A204.1 (cell line): ENCODE data around the gene ANK3.
"Not testable (repeated sequence)": the region's sequence is repeated elsewhere in the genome, so short reads cannot be mapped to it uniquely, and the experiment has no call there.

Source experiments
- FAIRE-seq: peaks from 2 replicates; lab custom pipeline; 2012; peaks lifted over from hg19 to GRCh38; lab: Jason Lieb, UNC

The ANK3 gene

DNA sequence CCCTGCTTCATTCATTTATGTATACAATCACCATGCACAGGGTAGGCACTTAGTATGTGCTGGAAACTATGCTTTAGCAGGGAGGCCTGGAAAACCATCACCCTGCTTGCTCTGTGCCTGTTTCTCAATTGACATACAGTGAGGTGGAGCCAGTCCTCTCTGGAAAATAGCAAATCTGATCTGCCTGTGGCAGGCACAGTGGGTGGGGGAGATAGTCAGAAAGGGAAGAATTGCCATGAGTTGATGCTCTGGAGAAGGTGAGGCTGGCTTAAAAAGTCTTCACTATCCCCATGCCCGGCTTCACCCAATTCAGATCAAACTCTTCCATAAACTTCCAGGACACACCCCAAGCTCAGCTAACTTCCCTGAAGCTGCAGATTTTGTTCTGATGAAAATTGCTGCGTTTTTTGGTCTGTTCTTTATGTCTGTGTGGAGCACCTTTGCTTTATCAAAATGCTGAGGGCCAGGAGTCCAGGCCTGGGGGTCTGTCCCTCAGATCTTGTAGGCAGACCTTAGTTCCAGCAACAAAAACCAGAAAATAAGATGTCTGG, 84.8 kb downstream of the ANK3 start:
- FAIRE-seq: no peak

DNA sequence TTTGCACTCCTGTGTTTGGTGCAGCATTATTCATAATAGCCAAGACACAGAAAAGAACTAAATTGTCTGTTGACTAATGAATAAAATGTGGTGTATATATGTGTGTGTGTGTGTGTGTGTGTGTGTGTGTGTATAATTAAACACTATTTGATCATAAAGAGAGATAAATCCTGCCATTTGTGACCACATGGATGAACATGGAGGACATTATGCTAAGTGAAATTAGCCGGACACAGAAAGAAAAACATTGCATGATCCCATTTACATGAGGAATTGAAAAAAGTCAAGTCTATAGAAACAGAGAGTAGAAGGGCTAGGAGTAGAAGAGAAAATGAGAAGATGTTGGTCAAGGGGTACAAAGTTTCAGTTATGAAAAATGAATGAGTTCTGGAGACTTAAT, 85.9 kb downstream of the ANK3 start:
- no peak for FAIRE-seq

GRCh38 chr10:60299961-60300883, 89.5 kb downstream of the ANK3 start:
- no peak for FAIRE-seq

GRCh38 chr10:60299390-60299778, 90.3 kb downstream of the ANK3 start:
- no peak for FAIRE-seq

- FAIRE-seq: no peak
Observed at GRCh38 chr10:60298408-60299389, 91.0 kb downstream of the ANK3 start.

GRCh38 chr10:60296073-60296472, 93.6 kb downstream of the ANK3 start:
- FAIRE-seq: no peak

- no peak for FAIRE-seq
Observed at GRCh38 chr10:60295028-60295937, 94.4 kb downstream of the ANK3 start.

- no peak for FAIRE-seq
Observed at GRCh38 chr10:60293581-60294175, 96.0 kb downstream of the ANK3 start.

DNA sequence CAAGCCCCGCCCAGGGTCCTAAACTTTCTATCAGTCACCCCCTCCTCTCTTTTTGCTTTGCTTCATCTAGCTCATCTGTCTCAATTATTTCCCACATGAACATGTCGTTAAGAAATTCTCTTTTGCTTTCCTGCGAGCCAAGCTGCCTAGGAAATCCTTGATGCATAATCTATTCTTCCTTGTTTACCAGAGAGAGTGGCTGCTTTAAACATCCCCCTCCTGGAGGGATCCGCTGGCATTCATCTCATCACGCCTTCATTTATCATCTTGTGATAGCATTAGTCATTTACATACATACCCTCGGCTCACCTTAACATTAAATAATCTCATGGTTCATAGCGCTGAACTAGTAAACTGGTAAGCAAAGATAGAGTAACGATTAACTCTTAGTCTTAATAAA, 96.7 kb downstream of the ANK3 start:
- FAIRE-seq: no peak

DNA sequence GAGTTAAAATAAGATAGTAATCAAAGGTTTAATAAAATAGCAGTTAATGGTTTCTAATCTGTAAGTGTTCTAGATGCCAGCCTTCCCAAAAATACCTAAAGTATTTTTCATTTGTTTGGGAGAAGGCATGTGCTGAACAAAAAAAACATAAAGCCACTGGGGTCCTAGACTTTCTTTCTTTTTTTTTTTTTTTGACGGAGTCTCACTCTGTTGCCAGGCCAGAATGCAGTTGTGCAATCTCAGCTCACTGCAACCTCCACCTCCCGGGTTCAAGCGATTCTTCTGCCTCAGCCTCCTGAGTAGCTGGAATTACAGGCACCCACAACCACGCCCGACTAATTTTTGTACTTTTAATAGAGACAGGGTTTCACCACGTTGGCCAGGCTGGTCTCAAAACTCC, 97.1 kb downstream of the ANK3 start:
- not testable (repeated sequence) for FAIRE-seq

GRCh38 chr10:60291344-60291930, 98.2 kb downstream of the ANK3 start:
- FAIRE-seq: no peak

GRCh38 chr10:60290558-60290957, 99.1 kb downstream of the ANK3 start:
- FAIRE-seq: no peak

GRCh38 chr10:60289800-60290199, 99.9 kb downstream of the ANK3 start:
- no peak for FAIRE-seq

DNA sequence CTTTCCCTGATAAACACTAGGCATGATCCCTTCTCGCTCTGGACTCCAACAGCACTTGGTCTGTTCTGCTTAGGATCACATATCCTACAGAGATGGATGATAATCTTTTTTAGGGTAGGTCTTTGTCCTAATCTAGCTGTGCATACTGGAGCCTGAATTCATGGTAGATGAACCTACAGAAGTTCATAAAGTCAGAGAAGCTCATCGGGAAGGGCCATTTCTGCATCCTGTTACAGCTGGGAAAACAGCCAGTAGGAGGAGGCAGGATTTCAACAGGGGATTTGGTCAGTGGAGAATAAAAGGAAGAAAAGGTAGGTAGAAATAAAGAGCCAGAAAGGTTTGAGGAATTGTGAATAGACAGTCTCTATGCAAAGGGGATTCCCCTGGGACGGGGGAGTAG, 101.4 kb downstream of the ANK3 start:
- no peak for FAIRE-seq

GRCh38 chr10:60286559-60286958, 103.1 kb downstream of the ANK3 start:
- no peak for FAIRE-seq

DNA sequence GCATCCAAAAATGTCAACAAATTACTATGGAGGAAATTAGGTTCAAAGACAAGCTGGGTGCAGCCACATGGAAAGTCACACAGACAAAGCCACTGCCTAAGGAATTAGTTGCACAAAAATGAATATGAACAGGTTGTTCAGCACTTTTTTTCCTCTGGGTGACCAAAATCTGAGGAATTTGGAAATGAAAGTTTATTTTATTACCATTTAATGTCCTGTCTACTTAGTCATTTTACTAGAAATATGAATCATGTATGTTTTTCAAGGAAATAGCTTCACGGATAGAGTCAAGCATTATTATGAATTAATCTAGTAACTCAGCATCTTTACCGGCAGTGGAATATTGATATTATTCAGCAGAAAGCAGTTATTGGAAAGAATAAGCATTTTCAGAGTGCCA, 106.3 kb downstream of the ANK3 start:
- no peak for FAIRE-seq

DNA sequence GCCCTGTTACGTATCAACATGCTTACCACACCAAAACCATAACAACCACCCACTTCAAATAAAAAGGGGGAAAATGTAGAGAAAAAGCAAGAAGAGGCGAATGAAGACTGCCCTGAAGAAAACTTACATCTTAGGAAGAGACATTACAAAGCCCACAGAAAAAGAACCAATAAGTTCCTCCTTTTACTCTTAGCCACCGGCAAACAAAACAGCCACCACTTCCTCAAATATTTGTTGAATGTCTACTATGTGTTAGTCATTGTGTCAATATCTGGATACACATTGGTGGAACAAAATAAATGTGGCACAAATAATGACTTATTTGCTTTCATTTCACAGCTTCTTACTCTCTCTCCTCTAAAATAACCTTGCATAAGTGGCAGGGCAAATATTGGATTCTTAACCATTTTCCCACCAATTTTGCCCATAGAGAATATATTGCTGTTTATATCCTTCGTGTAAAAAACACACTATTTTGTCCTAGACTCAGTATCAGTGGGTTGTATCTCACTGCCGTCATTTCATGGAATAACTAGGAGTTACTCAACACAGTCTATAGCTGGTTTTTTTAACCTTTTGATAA, 106.8 kb downstream of the ANK3 start:
- no peak for FAIRE-seq

- no peak for FAIRE-seq
Observed at GRCh38 chr10:60281792-60282353, 107.8 kb downstream of the ANK3 start.

GRCh38 chr10:60281331-60281730, 108.3 kb downstream of the ANK3 start:
- FAIRE-seq: no peak

DNA sequence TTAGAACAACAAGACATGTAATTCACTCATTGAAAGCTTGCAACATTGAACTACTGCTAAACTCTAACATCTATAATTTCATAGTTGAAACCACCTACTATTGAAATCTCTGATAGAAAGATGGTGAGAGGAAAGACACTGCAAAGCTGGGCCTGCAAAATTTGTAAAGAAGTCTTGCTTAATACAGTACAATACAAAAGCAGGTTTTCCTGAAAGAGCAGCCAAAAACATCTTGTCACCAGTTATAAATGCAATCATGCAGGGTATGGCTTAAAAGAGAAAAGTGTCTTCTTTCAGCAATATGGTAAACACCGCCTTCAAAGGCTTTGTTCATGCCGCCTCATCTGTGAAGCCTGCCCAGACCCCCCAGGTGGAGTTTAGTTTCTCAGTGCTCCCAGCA, 109.2 kb downstream of the ANK3 start:
- no peak for FAIRE-seq
